Measurements from ENCODE around the gene MUC3A. TPM values are rescaled to one million over a fixed set of nuclear protein-coding genes. Genes with fewer than 3 reads are reported as not detected.
"Not testable (repeated sequence)": the region's sequence is repeated elsewhere in the genome, so short reads cannot be mapped to it uniquely, and the experiment has no call there.

The MUC3A gene
- total RNA-seq, 1 donor from 2014 or later: 0.51 TPM

GRCh38 chr7:100968031-100968430 lies 18.7 kb downstream of the MUC3A start:
- ATAC-seq (no peak), DNase-seq (ENCODE audit: missing footprints) (peak; percentile 13)
- intact Hi-C loops (cut with DNase I): loop anchor here (5.0 kb wide), 1 partner anchor 89 kb away; no protein-coding TSS in a partner anchor

- intact Hi-C loops (cut with DNase I): loop anchor here (5.0 kb wide), 1 partner anchor 89 kb away; no protein-coding TSS in a partner anchor
- DNase-seq (ENCODE audit: missing footprints): peak; percentile 54
- ATAC-seq: no peak
Observed at GRCh38 chr7:100968650-100969049, 19.3 kb downstream of the MUC3A start.

GRCh38 chr7:100969066-100969615 lies 19.8 kb downstream of the MUC3A start, which contains the start of gene MUC12:
Gene MUC12 (plus strand): TSS chr7:100969565. CDS start chr7:100969623, 58 bp downstream.
- ATAC-seq (no peak), DNase-seq (ENCODE audit: missing footprints) (peak; percentile 53)
- intact Hi-C loops (cut with DNase I): loop anchor here (5.0 kb wide), 1 partner anchor 88 kb away; no protein-coding TSS in a partner anchor

- intact Hi-C loops (cut with DNase I): no loop called here
- DNase-seq (ENCODE audit: missing footprints) (no peak), ATAC-seq (no peak)
Observed at GRCh38 chr7:100971111-100972001, 22.0 kb downstream of the MUC3A start.

- intact Hi-C loops (cut with DNase I): no loop called here
- DNase-seq (ENCODE audit: missing footprints) (no peak), ATAC-seq (no peak)
Observed at GRCh38 chr7:100972002-100972347, 22.6 kb downstream of the MUC3A start.

- no peak for ATAC-seq
- no peak for DNase-seq (ENCODE audit: missing footprints)
- intact Hi-C loops (cut with DNase I): no loop called here
Observed at GRCh38 chr7:100974021-100974420, 24.7 kb downstream of the MUC3A start.

GRCh38 chr7:100975371-100975821 lies 26.1 kb downstream of the MUC3A start:
- intact Hi-C loops (cut with DNase I): no loop called here
- ATAC-seq (no peak), DNase-seq (ENCODE audit: missing footprints) (no peak)

- no peak for ATAC-seq
- DNase-seq (ENCODE audit: missing footprints): no peak
- intact Hi-C loops (cut with DNase I): no loop called here
Observed at GRCh38 chr7:100978300-100978699, 29.0 kb downstream of the MUC3A start.

GRCh38 chr7:100983451-100984187 lies 34.3 kb downstream of the MUC3A start:
- no peak for DNase-seq (ENCODE audit: missing footprints)
- no peak for ATAC-seq
- intact Hi-C loops (cut with DNase I): no loop called here

- DNase-seq (ENCODE audit: missing footprints); intact Hi-C loops (cut with DNase I); ATAC-seq: not testable (repeated sequence)
Observed at GRCh38 chr7:100984241-100984918, 35.0 kb downstream of the MUC3A start.

GRCh38 chr7:100985033-100985797 lies 35.9 kb downstream of the MUC3A start:
- DNase-seq (ENCODE audit: missing footprints); ATAC-seq; intact Hi-C loops (cut with DNase I): not testable (repeated sequence)

GRCh38 chr7:100991631-100992030 lies 42.3 kb downstream of the MUC3A start:
- DNase-seq (ENCODE audit: missing footprints): no peak
- ATAC-seq: no peak
- intact Hi-C loops (cut with DNase I): no loop called here

- intact Hi-C loops (cut with DNase I); ATAC-seq; DNase-seq (ENCODE audit: missing footprints): not testable (repeated sequence)
Observed at GRCh38 chr7:100992280-100992679, 42.9 kb downstream of the MUC3A start.

GRCh38 chr7:100994671-100995070 lies 45.3 kb downstream of the MUC3A start:
- intact Hi-C loops (cut with DNase I); DNase-seq (ENCODE audit: missing footprints); ATAC-seq: not testable (repeated sequence)

- DNase-seq (ENCODE audit: missing footprints); ATAC-seq; intact Hi-C loops (cut with DNase I): not testable (repeated sequence)
Observed at GRCh38 chr7:100998530-100998929, 49.2 kb downstream of the MUC3A start.

- intact Hi-C loops (cut with DNase I): not testable (repeated sequence)
Observed at GRCh38 chr7:100999334-100999733, 50.0 kb downstream of the MUC3A start.

GRCh38 chr7:101000025-101000424 lies 50.7 kb downstream of the MUC3A start:
- DNase-seq (ENCODE audit: missing footprints); intact Hi-C loops (cut with DNase I); ATAC-seq: not testable (repeated sequence)

More at GRCh38 chr7:100999334-100999733, 50.0 kb downstream of the MUC3A start:
- DNase-seq (ENCODE audit: missing footprints); ATAC-seq: not testable (repeated sequence)

GRCh38 chr7:101002333-101002732 lies 53.0 kb downstream of the MUC3A start:
- DNase-seq (ENCODE audit: missing footprints); ATAC-seq; intact Hi-C loops (cut with DNase I): not testable (repeated sequence)
